Endothelial cell (in vitro differentiated cells): ENCODE measurements around the gene B4GALNT2. TPM values are rescaled to one million over a fixed set of nuclear protein-coding genes. Genes with fewer than 3 reads are reported as not detected.
A peak's percentile ranks its signal among the peaks of the same experiment; 100 is the strongest.

Experiments
- DNase-seq: peaks from one replicate; pipeline ENCODE4 v3.0.0; 2021; ENCODE audit warnings: low spot score
- H3K27ac Mint-ChIP-seq: one replicate; pipeline ENCODE4 v1.8.0; 2021; ENCODE audit warnings: mixed read lengths, inconsistent platforms; ENCODE audit not compliant: unreplicated experiment
- H3K27me3 Mint-ChIP-seq: one replicate; pipeline ENCODE4 v1.8.0; 2021; ENCODE audit warnings: mild to moderate bottlenecking, moderate library complexity, mixed read lengths, inconsistent platforms; ENCODE audit not compliant: unreplicated experiment
- H3K36me3 Mint-ChIP-seq: one replicate; pipeline ENCODE4 v1.8.0; 2021; ENCODE audit warnings: mild to moderate bottlenecking, low read depth, mixed read lengths, inconsistent platforms; ENCODE audit not compliant: unreplicated experiment
- H3K4me1 Mint-ChIP-seq: one replicate; pipeline ENCODE4 v1.8.0; 2021; ENCODE audit warnings: mild to moderate bottlenecking, mixed read lengths, inconsistent platforms; ENCODE audit not compliant: unreplicated experiment
- H3K4me3 Mint-ChIP-seq: one replicate; pipeline ENCODE4 v1.8.0; 2021; ENCODE audit warnings: mild to moderate bottlenecking, mixed read lengths, inconsistent platforms; ENCODE audit not compliant: unreplicated experiment
- H3K9me3 Mint-ChIP-seq: one replicate; pipeline ENCODE4 v1.8.0; 2021; ENCODE audit warnings: mixed read lengths, inconsistent platforms; ENCODE audit not compliant: unreplicated experiment
- CTCF ChIP-seq: fragments of 200-600 bp; sonication (generic); IDR thresholded peaks from one replicate; pipeline ENCODE4 v1.5.0; 2021; ENCODE audit warnings: antibody characterized with exemption; ENCODE audit not compliant: unreplicated experiment
- total RNA-seq: library from RNA; stranded (reverse); fragmentation: NEBNext Ultra II Directional; extraction: Animal tissue kit (Norgen Biotek cat#: 25700); gene quantifications from one replicate; pipeline ENCODE4 v1.2.1, GENCODE V29; 2021; ENCODE audit not compliant: unreplicated experiment

B4GALNT2 gene
- total RNA-seq, 1 donor from 2014 or later = not detected

- Mint-ChIP-seq H3K9me3 (no peaks in the 10 kb centered on the region), H3K4me1 (peaks cover 71% of the 10 kb centered on the region), H3K36me3 (peaks cover 18% of the 10 kb centered on the region), H3K27ac (no peak overlapping the region), H3K4me3 (no peak overlapping the region), H3K27me3 (peaks cover 12% of the 10 kb centered on the region)
- no peak for DNase-seq
- no peak for TF ChIP-seq CTCF
Observed at GRCh38 chr17:49213399-49213798, 80.8 kb downstream of the B4GALNT2 start.

GRCh38 chr17:49213847-49214246 is 81.3 kb downstream of the B4GALNT2 start:
- H3K9me3 Mint-ChIP-seq = no peaks in the 10 kb centered on the region

GRCh38 chr17:49214676-49215360 is 82.2 kb downstream of the B4GALNT2 start:
- Mint-ChIP-seq H3K27me3 (peaks cover 9% of the 10 kb centered on the region), H3K36me3 (peaks cover 23% of the 10 kb centered on the region), H3K9me3 (no peaks in the 10 kb centered on the region), H3K4me3 (peak overlapping the region; percentile 9), H3K27ac (no peak overlapping the region), H3K4me1 (peaks cover 61% of the 10 kb centered on the region)
- no peak for TF ChIP-seq CTCF
- DNase-seq = no peak

More at GRCh38 chr17:49213847-49214246, 81.3 kb downstream of the B4GALNT2 start:
- TF ChIP-seq CTCF = no peak
- Mint-ChIP-seq H3K4me1 (peaks cover 69% of the 10 kb centered on the region), H3K36me3 (peaks cover 21% of the 10 kb centered on the region), H3K27ac (no peak overlapping the region), H3K27me3 (peaks cover 12% of the 10 kb centered on the region), H3K4me3 (no peak overlapping the region)
- no peak for DNase-seq

GRCh38 chr17:49216482-49216881 is 83.9 kb downstream of the B4GALNT2 start:
- Mint-ChIP-seq H3K9me3 (no peaks in the 10 kb centered on the region), H3K36me3 (peaks cover 27% of the 10 kb centered on the region), H3K4me1 (peaks cover 46% of the 10 kb centered on the region), H3K27ac (no peak overlapping the region), H3K27me3 (peaks cover 8% of the 10 kb centered on the region), H3K4me3 (peak overlapping the region; percentile 62)
- TF ChIP-seq CTCF = no peak
- DNase-seq = no peak

- Mint-ChIP-seq H3K27me3 (peaks cover 10% of the 10 kb centered on the region), H3K9me3 (no peaks in the 10 kb centered on the region), H3K4me1 (peaks cover 46% of the 10 kb centered on the region), H3K36me3 (peaks cover 27% of the 10 kb centered on the region), H3K27ac (peak overlapping the region; percentile 61), H3K4me3 (peak overlapping the region; percentile 76)
- DNase-seq = no peak
- no peak for TF ChIP-seq CTCF
Observed at GRCh38 chr17:49216953-49217650, 84.5 kb downstream of the B4GALNT2 start.
